ENCODE data around the gene TRABD2A.
A peak's percentile ranks its signal among the peaks of the same experiment; 100 is the strongest.
"Not testable (repeated sequence)": the region's sequence is repeated elsewhere in the genome, so short reads cannot be mapped to it uniquely, and the experiment has no call there.

Gene TRABD2A

GRCh38 chr2:84879584-84880394 is 1.1 kb downstream of the TRABD2A start:
- FAIRE-seq: no peak

- FAIRE-seq: no peak
Observed at GRCh38 chr2:84878896-84879583, 1.8 kb downstream of the TRABD2A start.

GRCh38 chr2:84878459-84878858 is 2.4 kb downstream of the TRABD2A start:
- FAIRE-seq: no peak

- FAIRE-seq: no peak
Observed at GRCh38 chr2:84876369-84876768, 4.5 kb downstream of the TRABD2A start.

- FAIRE-seq: not testable (repeated sequence)
Observed at GRCh38 chr2:84875619-84876018, 5.3 kb downstream of the TRABD2A start.

- FAIRE-seq: no peak
Observed at GRCh38 chr2:84875213-84875560, 5.7 kb downstream of the TRABD2A start.

- FAIRE-seq: no peak
Observed at GRCh38 chr2:84874381-84875212, 6.3 kb downstream of the TRABD2A start.

- FAIRE-seq: no peak
Observed at GRCh38 chr2:84873350-84873749, 7.5 kb downstream of the TRABD2A start.

GRCh38 chr2:84872691-84873090 is 8.2 kb downstream of the TRABD2A start:
- FAIRE-seq: not testable (repeated sequence)

GRCh38 chr2:84870306-84870705 is 10.6 kb downstream of the TRABD2A start:
- no peak for FAIRE-seq

- not testable (repeated sequence) for FAIRE-seq
Observed at GRCh38 chr2:84868327-84868726, 12.6 kb downstream of the TRABD2A start.

- no peak for FAIRE-seq
Observed at GRCh38 chr2:84866122-84866521, 14.8 kb downstream of the TRABD2A start.

- FAIRE-seq: peak; percentile 53
Observed at GRCh38 chr2:84865181-84865783, 15.6 kb downstream of the TRABD2A start.

GRCh38 chr2:84862006-84862405 is 18.9 kb downstream of the TRABD2A start:
- FAIRE-seq: no peak

- no peak for FAIRE-seq
Observed at GRCh38 chr2:84861539-84861938, 19.3 kb downstream of the TRABD2A start.

- FAIRE-seq: no peak
Observed at GRCh38 chr2:84858937-84859336, 21.9 kb downstream of the TRABD2A start.

GRCh38 chr2:84858123-84858522 is 22.8 kb downstream of the TRABD2A start:
- FAIRE-seq: no peak

- no peak for FAIRE-seq
Observed at GRCh38 chr2:84857566-84857965, 23.3 kb downstream of the TRABD2A start.

- no peak for FAIRE-seq
Observed at GRCh38 chr2:84856787-84857186, 24.1 kb downstream of the TRABD2A start.

GRCh38 chr2:84855731-84856130 is 25.2 kb downstream of the TRABD2A start:
- FAIRE-seq: no peak

GRCh38 chr2:84854850-84855249 is 26.0 kb downstream of the TRABD2A start:
- FAIRE-seq: no peak

- no peak for FAIRE-seq
Observed at GRCh38 chr2:84851876-84852275, 29.0 kb downstream of the TRABD2A start.

GRCh38 chr2:84850471-84850870 is 30.4 kb downstream of the TRABD2A start:
- FAIRE-seq: no peak
